ENCODE data around the gene SATB1. TPM values are rescaled to one million over a fixed set of nuclear protein-coding genes. Genes with fewer than 3 reads are reported as not detected.

Gene SATB1
- total RNA-seq, 1 experiment from 2014 or later: 15.6 TPM

DNA sequence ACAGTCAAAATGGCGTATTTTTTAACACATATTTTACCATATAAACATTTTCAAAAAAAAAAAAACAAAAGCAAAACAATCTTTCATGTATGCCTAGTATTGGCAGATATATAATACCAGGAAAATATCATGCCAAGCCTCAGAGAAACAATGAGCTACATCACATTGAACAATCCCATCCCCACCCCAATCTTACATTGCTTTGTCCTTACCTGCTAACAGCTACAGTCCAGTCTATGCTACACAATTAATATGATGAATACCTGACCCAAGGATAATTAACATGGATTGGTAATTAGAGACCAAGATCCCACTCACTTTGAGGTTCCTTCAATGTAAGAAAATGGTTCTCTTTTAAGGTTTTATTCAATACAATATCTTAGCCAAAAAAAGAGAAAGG lies 7.6 kb upstream of the SATB1 start:
- Histone ChIP-seq H3K4me1 (ENCODE audit: insufficient read depth, low read length) (no peaks in the 10 kb centered on the region), H3K36me3 (ENCODE audit: low read depth, low read length) (no peaks in the 10 kb centered on the region), H3K79me2 (ENCODE audit: low read length) (no peaks in the 10 kb centered on the region), H2AFZ (ENCODE audit: low read length) (no peak overlapping the region), H3K9ac (ENCODE audit: low read length) (no peak overlapping the region), H3K4me2 (ENCODE audit: low read length) (no peak overlapping the region), H3F3A (ENCODE audit: low read length, unreplicated experiment) (no peaks in the 10 kb centered on the region), H4K20me1 (ENCODE audit: low read length) (no peaks in the 10 kb centered on the region), H3K27ac (ENCODE audit: low read length) (no peak overlapping the region), H3K9me2 (replicated peaks; ENCODE audit: low read length) (no peaks in the 10 kb centered on the region), H3K27me3 (ENCODE audit: low read length) (peaks cover 4% of the 10 kb centered on the region; the same call in 1 of the 2 replicates), H3K4me3 (ENCODE audit: low read length) (no peak overlapping the region), H3K9me3 (ENCODE audit: low read length) (no peaks in the 10 kb centered on the region)
- no peak for DNase-seq
- ChIA-PET CTCF (no interaction called here), POLR2A (ENCODE audit: unreplicated experiment) (no interaction called here)
- no TSS peak for BruUV-seq (replicated peaks)
- TF ChIP-seq EZH2 (IDR thresholded peaks at IDR 0.05; ENCODE audit: low read length, unreplicated experiment) (no peak), EZH2phosphoT487 (IDR thresholded peaks at IDR 0.05; ENCODE audit: borderline replicate concordance, low read length) (no peak)
- TF ChIP-seq, protein P1, sequence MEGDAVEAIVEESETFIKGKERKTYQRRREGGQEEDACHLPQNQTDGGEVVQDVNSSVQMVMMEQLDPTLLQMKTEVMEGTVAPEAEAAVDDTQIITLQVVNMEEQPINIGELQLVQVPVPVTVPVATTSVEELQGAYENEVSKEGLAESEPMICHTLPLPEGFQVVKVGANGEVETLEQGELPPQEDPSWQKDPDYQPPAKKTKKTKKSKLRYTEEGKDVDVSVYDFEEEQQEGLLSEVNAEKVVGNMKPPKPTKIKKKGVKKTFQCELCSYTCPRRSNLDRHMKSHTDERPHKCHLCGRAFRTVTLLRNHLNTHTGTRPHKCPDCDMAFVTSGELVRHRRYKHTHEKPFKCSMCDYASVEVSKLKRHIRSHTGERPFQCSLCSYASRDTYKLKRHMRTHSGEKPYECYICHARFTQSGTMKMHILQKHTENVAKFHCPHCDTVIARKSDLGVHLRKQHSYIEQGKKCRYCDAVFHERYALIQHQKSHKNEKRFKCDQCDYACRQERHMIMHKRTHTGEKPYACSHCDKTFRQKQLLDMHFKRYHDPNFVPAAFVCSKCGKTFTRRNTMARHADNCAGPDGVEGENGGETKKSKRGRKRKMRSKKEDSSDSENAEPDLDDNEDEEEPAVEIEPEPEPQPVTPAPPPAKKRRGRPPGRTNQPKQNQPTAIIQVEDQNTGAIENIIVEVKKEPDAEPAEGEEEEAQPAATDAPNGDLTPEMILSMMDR (conservative IDR thresholded peaks at IDR 0.05; ENCODE audit: low read depth, low read length): no peak
- no peak for ATAC-seq
- intact Hi-C loops (cut with micrococcal nuclease): no loop called here

DNA sequence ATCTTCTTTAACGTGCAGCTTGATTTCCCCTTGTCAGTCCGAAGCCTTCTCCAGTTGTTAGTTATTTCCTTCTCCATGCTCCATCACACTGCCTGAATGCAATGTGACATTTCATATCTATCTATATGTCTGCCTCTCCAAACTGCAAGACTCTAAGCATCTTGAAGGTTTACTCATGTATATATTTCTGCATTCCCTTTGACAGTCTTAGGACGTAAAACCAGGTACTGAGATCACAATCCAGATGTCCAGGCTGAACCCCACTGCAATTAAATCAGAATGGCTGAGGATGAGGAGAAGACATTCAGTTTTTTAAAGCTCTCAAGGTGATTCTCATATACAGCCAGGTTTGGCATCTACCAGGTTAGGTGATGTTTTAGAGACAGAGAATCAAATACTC lies 6.1 kb upstream of the SATB1 start:
- no peak overlapping the region for H3K27ac ChIP-seq (ENCODE audit: low read length)
- H3K4me3 ChIP-seq (ENCODE audit: low read length): no peak overlapping the region
- no peaks in the 10 kb centered on the region for H3K79me2 ChIP-seq (ENCODE audit: low read length)
- no peak overlapping the region for H2AFZ ChIP-seq (ENCODE audit: low read length)
- TF ChIP-seq EZH2phosphoT487 (IDR thresholded peaks at IDR 0.05; ENCODE audit: borderline replicate concordance, low read length): no peak
- no peak for TF ChIP-seq EZH2 (IDR thresholded peaks at IDR 0.05; ENCODE audit: low read length, unreplicated experiment)
- TF ChIP-seq, protein P1 (conservative IDR thresholded peaks at IDR 0.05; ENCODE audit: low read depth, low read length): no peak
- H3K4me1 ChIP-seq (ENCODE audit: insufficient read depth, low read length): 0 out of 2 replicates have a peak, but pooled peaks cover under 1% of the 10 kb centered on the region
- POLR2A ChIA-PET (ENCODE audit: unreplicated experiment): interaction anchor here (0.7 kb wide), 1 partner anchor 619 kb away, joined by 3 read pairs; no protein-coding TSS in a partner anchor
- no peak for ATAC-seq
- H3K27me3 ChIP-seq (ENCODE audit: low read length): peaks cover 4% of the 10 kb centered on the region; the same call in 1 of the 2 replicates
- H3K9ac ChIP-seq (ENCODE audit: low read length): no peak overlapping the region
- no peak for DNase-seq
- no peaks in the 10 kb centered on the region for H3K9me3 ChIP-seq (ENCODE audit: low read length)
- no TSS peak for BruUV-seq (replicated peaks)
- no peaks in the 10 kb centered on the region for H3F3A ChIP-seq (ENCODE audit: low read length, unreplicated experiment)
- no peak overlapping the region for H3K4me2 ChIP-seq (ENCODE audit: low read length)
- intact Hi-C loops (cut with micrococcal nuclease): no loop called here
- H3K9me2 ChIP-seq (replicated peaks; ENCODE audit: low read length): no peaks in the 10 kb centered on the region
- no peaks in the 10 kb centered on the region for H4K20me1 ChIP-seq (ENCODE audit: low read length)
- CTCF ChIA-PET: no interaction called here
- H3K36me3 ChIP-seq (ENCODE audit: low read depth, low read length): no peaks in the 10 kb centered on the region

DNA sequence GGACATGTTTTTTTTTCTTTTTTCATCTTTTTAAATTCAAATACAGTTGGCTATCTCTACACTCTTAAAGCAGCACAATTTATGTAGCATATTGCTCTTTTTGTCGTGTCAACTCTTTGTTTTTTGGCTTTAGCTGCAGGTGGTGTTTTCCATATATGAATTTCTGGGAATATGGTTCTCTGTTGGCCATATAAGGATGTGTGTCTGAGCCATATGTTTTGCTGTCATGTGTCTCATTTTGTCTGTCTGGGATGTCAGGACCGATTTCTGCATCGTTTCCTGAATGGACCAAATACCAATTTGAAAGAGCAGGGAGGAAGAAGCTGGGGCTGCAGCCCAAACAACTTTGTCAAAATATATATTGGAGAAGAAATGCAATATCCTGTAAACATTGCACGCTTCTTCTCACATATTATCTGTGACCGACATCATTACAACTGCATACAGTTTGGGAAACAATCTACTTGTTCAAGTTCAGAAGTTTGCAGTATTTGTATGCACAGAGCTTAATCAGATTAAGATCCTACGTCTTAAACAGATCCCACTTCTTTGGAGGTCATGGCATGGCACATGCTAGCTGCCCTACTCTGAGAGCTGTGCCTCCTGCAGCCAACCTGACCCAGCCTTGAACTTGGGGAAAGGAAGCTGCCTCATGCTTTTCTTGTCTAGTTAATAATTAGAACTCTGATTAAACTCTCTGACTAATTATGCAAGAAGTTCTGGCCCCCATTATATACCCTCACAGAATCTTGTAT lies 4.0 kb upstream of the SATB1 start:
- TF ChIP-seq EZH2 (IDR thresholded peaks at IDR 0.05; ENCODE audit: low read length, unreplicated experiment) (no peak), EZH2phosphoT487 (IDR thresholded peaks at IDR 0.05; ENCODE audit: borderline replicate concordance, low read length) (no peak)
- TF ChIP-seq, protein P1 (conservative IDR thresholded peaks at IDR 0.05; ENCODE audit: low read depth, low read length): no peak
- H3K4me2 ChIP-seq (ENCODE audit: low read length): no peak overlapping the region
- H4K20me1 ChIP-seq (ENCODE audit: low read length): no peaks in the 10 kb centered on the region
- ChIA-PET POLR2A (ENCODE audit: unreplicated experiment) (no interaction called here), CTCF (no interaction called here)
- no peak overlapping the region for H3K4me3 ChIP-seq (ENCODE audit: low read length)
- H3K9me3 ChIP-seq (ENCODE audit: low read length): no peaks in the 10 kb centered on the region
- H2AFZ ChIP-seq (ENCODE audit: low read length): no peak overlapping the region
- intact Hi-C loops (cut with micrococcal nuclease): no loop called here
- DNase-seq (no peak), ATAC-seq (no peak)
- H3K36me3 ChIP-seq (ENCODE audit: low read depth, low read length): no peaks in the 10 kb centered on the region
- no peaks in the 10 kb centered on the region for H3K79me2 ChIP-seq (ENCODE audit: low read length)
- peaks cover 4% of the 10 kb centered on the region; the same call in 1 of the 2 replicates for H3K27me3 ChIP-seq (ENCODE audit: low read length)
- H3K27ac ChIP-seq (ENCODE audit: low read length): no peak overlapping the region
- H3F3A ChIP-seq (ENCODE audit: low read length, unreplicated experiment): no peaks in the 10 kb centered on the region
- 0 out of 2 replicates have a peak, but pooled peaks cover 4% of the 10 kb centered on the region for H3K4me1 ChIP-seq (ENCODE audit: insufficient read depth, low read length)
- no TSS peak for BruUV-seq (replicated peaks)
- no peaks in the 10 kb centered on the region for H3K9me2 ChIP-seq (replicated peaks; ENCODE audit: low read length)
- H3K9ac ChIP-seq (ENCODE audit: low read length): no peak overlapping the region
